ENCODE results near the gene GABRA5. TPM values are rescaled to one million over a fixed set of nuclear protein-coding genes. Genes with fewer than 3 reads are reported as not detected.

The GABRA5 gene
- total and polyA plus RNA-seq, 2 experiments from 2014 or later: 11.5 to 25.9 TPM

DNA sequence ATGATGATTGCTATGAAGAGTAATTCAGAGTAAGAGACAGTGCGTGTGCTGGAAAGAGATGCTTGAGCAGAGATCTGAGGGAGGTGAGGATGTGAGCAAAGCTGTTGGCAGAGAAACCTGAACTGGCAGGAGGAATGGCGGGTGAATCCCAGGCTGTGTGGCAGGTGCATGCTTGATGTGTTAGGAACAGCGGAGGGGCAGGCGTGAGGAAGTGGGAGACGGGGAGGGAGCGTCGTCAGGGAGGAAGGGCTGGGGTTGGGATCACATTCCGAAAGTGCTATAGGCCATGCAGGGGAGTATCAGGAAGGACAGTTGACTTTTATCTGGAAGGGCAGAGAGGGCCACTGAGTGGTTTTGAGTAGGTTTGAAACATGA is 8.6 kb downstream of the GABRA5 start (continued):
- TF ChIP-seq, protein P1, sequence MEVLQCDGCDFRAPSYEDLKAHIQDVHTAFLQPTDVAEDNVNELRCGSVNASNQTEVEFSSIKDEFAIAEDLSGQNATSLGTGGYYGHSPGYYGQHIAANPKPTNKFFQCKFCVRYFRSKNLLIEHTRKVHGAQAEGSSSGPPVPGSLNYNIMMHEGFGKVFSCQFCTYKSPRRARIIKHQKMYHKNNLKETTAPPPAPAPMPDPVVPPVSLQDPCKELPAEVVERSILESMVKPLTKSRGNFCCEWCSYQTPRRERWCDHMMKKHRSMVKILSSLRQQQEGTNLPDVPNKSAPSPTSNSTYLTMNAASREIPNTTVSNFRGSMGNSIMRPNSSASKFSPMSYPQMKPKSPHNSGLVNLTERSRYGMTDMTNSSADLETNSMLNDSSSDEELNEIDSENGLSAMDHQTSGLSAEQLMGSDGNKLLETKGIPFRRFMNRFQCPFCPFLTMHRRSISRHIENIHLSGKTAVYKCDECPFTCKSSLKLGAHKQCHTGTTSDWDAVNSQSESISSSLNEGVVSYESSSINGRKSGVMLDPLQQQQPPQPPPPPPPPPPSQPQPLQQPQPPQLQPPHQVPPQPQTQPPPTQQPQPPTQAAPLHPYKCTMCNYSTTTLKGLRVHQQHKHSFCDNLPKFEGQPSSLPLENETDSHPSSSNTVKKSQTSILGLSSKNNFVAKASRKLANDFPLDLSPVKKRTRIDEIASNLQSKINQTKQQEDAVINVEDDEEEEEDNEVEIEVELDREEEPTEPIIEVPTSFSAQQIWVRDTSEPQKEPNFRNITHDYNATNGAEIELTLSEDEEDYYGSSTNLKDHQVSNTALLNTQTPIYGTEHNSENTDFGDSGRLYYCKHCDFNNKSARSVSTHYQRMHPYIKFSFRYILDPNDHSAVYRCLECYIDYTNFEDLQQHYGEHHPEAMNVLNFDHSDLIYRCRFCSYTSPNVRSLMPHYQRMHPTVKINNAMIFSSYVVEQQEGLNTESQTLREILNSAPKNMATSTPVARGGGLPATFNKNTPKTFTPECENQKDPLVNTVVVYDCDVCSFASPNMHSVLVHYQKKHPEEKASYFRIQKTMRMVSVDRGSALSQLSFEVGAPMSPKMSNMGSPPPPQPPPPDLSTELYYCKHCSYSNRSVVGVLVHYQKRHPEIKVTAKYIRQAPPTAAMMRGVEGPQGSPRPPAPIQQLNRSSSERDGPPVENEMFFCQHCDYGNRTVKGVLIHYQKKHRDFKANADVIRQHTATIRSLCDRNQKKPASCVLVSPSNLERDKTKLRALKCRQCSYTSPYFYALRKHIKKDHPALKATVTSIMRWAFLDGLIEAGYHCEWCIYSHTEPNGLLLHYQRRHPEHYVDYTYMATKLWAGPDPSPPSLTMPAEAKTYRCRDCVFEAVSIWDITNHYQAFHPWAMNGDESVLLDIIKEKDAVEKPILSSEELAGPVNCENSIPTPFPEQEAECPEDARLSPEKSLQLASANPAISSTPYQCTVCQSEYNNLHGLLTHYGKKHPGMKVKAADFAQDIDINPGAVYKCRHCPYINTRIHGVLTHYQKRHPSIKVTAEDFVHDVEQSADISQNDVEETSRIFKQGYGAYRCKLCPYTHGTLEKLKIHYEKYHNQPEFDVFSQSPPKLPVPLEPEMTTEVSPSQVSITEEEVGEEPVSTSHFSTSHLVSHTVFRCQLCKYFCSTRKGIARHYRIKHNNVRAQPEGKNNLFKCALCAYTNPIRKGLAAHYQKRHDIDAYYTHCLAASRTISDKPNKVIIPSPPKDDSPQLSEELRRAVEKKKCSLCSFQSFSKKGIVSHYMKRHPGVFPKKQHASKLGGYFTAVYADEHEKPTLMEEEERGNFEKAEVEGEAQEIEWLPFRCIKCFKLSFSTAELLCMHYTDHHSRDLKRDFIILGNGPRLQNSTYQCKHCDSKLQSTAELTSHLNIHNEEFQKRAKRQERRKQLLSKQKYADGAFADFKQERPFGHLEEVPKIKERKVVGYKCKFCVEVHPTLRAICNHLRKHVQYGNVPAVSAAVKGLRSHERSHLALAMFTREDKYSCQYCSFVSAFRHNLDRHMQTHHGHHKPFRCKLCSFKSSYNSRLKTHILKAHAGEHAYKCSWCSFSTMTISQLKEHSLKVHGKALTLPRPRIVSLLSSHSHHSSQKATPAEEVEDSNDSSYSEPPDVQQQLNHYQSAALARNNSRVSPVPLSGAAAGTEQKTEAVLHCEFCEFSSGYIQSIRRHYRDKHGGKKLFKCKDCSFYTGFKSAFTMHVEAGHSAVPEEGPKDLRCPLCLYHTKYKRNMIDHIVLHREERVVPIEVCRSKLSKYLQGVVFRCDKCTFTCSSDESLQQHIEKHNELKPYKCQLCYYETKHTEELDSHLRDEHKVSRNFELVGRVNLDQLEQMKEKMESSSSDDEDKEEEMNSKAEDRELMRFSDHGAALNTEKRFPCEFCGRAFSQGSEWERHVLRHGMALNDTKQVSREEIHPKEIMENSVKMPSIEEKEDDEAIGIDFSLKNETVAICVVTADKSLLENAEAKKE (CRISPR knock-in tag; IDR thresholded peaks at IDR 0.05): no peak

DNA sequence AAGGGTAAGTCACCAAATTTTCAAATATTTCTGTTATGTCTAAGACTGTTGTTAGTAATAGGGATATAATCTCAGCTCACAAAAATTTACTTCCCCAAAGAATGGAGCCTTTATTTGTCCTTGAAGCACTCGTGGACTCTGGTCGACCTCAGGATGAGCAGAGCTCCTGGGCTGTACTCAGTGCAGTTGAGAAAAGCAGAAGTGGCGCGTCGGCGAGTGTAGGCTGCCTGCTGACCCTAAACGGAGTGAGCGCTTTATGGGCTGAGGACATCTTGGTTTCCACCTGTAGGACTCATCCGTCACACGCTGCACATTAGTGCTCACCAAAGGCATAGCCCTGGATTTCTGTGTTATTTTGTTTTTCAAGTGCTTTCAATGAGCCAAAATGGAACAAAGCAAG is 11.0 kb downstream of the GABRA5 start:
- no peaks in the 10 kb centered on the region for H3F3A ChIP-seq (replicated peaks; ENCODE audit: low read depth)
- no peaks in the 10 kb centered on the region for H3K79me2 ChIP-seq (replicated peaks; ENCODE audit: insufficient read depth)
- H3K27ac ChIP-seq (ENCODE audit: low read depth): no peak overlapping the region
- no peaks in the 10 kb centered on the region for H3K36me3 ChIP-seq (ENCODE audit: insufficient read depth)
- H3K27ac Mint-ChIP-seq: no peak overlapping the region
- no peak overlapping the region for H2AFZ ChIP-seq
- no peaks in the 10 kb centered on the region for H3K9me3 Mint-ChIP-seq
- H3K4me3 ChIP-seq: no peak overlapping the region
- no peaks in the 10 kb centered on the region for H3K27me3 ChIP-seq (ENCODE audit: insufficient read depth)
- no peaks in the 10 kb centered on the region for H3K4me1 Mint-ChIP-seq
- no peaks in the 10 kb centered on the region for H4K20me1 ChIP-seq (replicated peaks; ENCODE audit: insufficient read depth)
- ATAC-seq: no peak
- H3K4me3 Mint-ChIP-seq: no peak overlapping the region
- no peaks in the 10 kb centered on the region for H3K4me1 ChIP-seq (ENCODE audit: insufficient read depth)
- no peak overlapping the region for H3K4me2 ChIP-seq
- H3K27me3 Mint-ChIP-seq (ENCODE audit: insufficient read depth, low read depth, poor library complexity): peaks cover 3% of the 10 kb centered on the region
- H3K9me2 ChIP-seq (ENCODE audit: insufficient read depth): 0 out of 2 replicates have a peak, but pooled peaks cover 4% of the 10 kb centered on the region
- H3K36me3 Mint-ChIP-seq (ENCODE audit: low read depth): peaks cover 8% of the 10 kb centered on the region
- DNase-seq (ENCODE audit: low spot score): no peak
- TF ChIP-seq, protein P2, sequence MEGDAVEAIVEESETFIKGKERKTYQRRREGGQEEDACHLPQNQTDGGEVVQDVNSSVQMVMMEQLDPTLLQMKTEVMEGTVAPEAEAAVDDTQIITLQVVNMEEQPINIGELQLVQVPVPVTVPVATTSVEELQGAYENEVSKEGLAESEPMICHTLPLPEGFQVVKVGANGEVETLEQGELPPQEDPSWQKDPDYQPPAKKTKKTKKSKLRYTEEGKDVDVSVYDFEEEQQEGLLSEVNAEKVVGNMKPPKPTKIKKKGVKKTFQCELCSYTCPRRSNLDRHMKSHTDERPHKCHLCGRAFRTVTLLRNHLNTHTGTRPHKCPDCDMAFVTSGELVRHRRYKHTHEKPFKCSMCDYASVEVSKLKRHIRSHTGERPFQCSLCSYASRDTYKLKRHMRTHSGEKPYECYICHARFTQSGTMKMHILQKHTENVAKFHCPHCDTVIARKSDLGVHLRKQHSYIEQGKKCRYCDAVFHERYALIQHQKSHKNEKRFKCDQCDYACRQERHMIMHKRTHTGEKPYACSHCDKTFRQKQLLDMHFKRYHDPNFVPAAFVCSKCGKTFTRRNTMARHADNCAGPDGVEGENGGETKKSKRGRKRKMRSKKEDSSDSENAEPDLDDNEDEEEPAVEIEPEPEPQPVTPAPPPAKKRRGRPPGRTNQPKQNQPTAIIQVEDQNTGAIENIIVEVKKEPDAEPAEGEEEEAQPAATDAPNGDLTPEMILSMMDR (conservative IDR thresholded peaks at IDR 0.05; ENCODE audit: low read depth in 2 of 2): no peak
- TF ChIP-seq STAT1 (IDR thresholded peaks at IDR 0.05; ENCODE audit: unreplicated experiment) (no peak), EZH2 (IDR thresholded peaks at IDR 0.05; ENCODE audit: low read depth, unreplicated experiment) (no peak), POLR2AphosphoS5 (IDR thresholded peaks at IDR 0.05; ENCODE audit: low read depth) (no peak)
- TF ChIP-seq, protein P1 (CRISPR knock-in tag; IDR thresholded peaks at IDR 0.05): no peak

All from GM23338 (cell line).